MM.1S (cell line): ENCODE measurements around the gene TOR3A.

ENCODE experiments used
- CTCF ChIP-seq: fragments of 300-600 bp; sonication (generic); IDR thresholded peaks from 2 replicates; pipeline ENCODE4 v1.5.1; 2016; ENCODE audit warnings: antibody characterized with exemption, low read length, mixed read lengths
- EZH2phosphoT487 ChIP-seq: fragments of 300-600 bp; sonication (generic); IDR thresholded peaks from 2 replicates; pipeline ENCODE4 v1.6.1; 2018; ENCODE audit warnings: antibody characterized with exemption, low read length

- TF ChIP-seq EZH2phosphoT487 (no peak), CTCF (no peak)
These were observed 22.1 kb downstream of the TOR3A start for GRCh38 chr1:179103999-179104398.
